ENCODE results near the gene ICAM2.

- TF ChIP-seq EP300 (IDR thresholded peaks at IDR 0.05) (no peak), CTCF (IDR thresholded peaks at IDR 0.05) (peak; percentile 12 to 69 (median 52)), POLR2A (IDR thresholded peaks at IDR 0.05) (no peak)
These were observed 8.5 kb upstream of the ICAM2 start for GRCh38 chr17:64028874-64029464.
